Ishikawa (cell line): ENCODE results near the gene RABGEF1.

Source experiments
- CEBPB ChIP-seq: IDR thresholded peaks from 2 replicates; pipeline ENCODE4 v1.6.1; 2012
- CREB1 ChIP-seq: IDR thresholded peaks from 2 replicates; pipeline ENCODE4 v1.6.1; 2012; ENCODE audit warnings: low read depth
- EGR1 ChIP-seq: IDR thresholded peaks from 2 replicates; pipeline ENCODE4 v1.6.1; 2012
- EP300 ChIP-seq: IDR thresholded peaks from 2 replicates; pipeline ENCODE4 v1.6.1; 2012; ENCODE audit warnings: borderline replicate concordance
- MAX ChIP-seq: IDR thresholded peaks from 2 replicates; pipeline ENCODE4 v1.6.1; 2012
- RAD21 ChIP-seq: IDR thresholded peaks from 2 replicates; pipeline ENCODE4 v1.6.1; 2012; ENCODE audit warnings: low read depth
- REST ChIP-seq: IDR thresholded peaks from 2 replicates; pipeline ENCODE4 v1.6.1; 2012; ENCODE audit warnings: low read depth, mild to moderate bottlenecking
- TAF1 ChIP-seq: IDR thresholded peaks from 2 replicates; pipeline ENCODE4 v1.6.1; 2012; ENCODE audit warnings: low read depth, mild to moderate bottlenecking
- TEAD4 ChIP-seq: IDR thresholded peaks from 2 replicates; pipeline ENCODE4 v1.6.1; 2012
- YY1 ChIP-seq: IDR thresholded peaks from 2 replicates; pipeline ENCODE4 v1.6.1; 2012; ENCODE audit warnings: low read depth

- TF ChIP-seq CEBPB (no peak), EP300 (no peak), TAF1 (no peak), TEAD4 (no peak), CREB1 (no peak), RAD21 (no peak), REST (no peak), MAX (no peak), EGR1 (no peak), YY1 (no peak)
Observed at GRCh38 chr7:66757939-66758338, 17.4 kb downstream of the RABGEF1 start.
